Measurements from ENCODE around the gene DCDC1. TPM values are rescaled to one million over a fixed set of nuclear protein-coding genes. Genes with fewer than 3 reads are reported as not detected.
"Not testable (repeated sequence)": the region's sequence is repeated elsewhere in the genome, so short reads cannot be mapped to it uniquely, and the experiment has no call there.

The DCDC1 gene
- total RNA-seq, 1 donor from 2014 or later, result not detected

DNA sequence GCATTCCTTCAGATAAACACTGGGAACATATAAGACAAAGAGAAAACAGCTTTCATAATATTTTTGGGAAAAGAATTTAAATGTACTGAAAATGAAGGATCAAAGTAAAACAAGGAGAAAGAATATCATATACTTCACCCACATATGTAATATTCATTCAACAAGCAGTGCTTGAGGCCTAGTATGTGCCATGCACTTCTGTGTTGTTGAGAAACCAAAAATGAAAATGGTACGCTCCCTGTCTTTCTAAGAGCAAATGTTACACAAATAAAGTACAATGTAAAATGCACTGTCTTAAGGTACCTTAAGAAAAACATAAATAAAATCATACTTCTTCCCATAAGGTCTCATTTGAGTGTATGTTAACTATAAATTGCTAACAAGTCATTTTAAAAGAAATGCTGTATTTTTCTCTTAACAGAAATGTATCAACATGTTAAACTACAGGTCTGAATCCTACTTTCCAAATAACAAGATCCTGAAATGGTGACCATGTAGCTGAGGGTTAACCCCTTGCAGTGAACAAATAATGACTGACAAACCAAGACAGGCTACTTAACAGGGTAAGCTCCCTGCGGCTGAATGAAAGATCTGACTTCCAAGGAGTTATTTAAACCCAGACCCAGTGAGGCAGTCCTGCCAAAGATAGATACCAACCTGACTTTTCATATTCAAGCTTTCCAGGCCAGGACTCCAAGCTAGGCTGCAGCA lies 377.6 kb downstream of the DCDC1 start:
- DNase-seq (ENCODE audit: extremely low read depth, low read depth, low spot score), result no peak

GRCh38 chr11:30991376-30991775 lies 378.2 kb downstream of the DCDC1 start:
- no peak for DNase-seq (ENCODE audit: extremely low read depth, low read depth, low spot score)

- no peak for DNase-seq (ENCODE audit: extremely low read depth, low read depth, low spot score)
These were observed 378.8 kb downstream of the DCDC1 start for GRCh38 chr11:30990625-30991296.

- DNase-seq (ENCODE audit: extremely low read depth, low read depth, low spot score), result no peak
These were observed 381.7 kb downstream of the DCDC1 start for GRCh38 chr11:30987819-30988218.

DNA sequence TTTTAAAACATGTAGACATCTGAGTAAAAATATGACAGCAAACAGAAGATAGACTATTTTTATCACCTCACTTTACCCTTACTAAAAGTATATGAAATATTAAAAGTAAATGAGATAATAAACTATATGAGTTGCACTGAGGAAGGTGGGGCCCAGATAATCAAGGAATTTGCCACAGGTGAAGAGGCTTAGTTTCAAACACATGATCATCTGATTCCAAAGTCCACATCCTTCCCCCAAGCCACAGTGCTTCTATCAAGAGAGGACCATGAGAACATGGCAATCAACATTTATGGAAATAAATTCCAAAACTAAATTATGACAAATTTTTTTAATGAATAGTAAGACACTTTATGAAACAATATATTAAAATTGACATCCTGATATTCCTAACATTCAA lies 384.0 kb downstream of the DCDC1 start:
- no peak for DNase-seq (ENCODE audit: extremely low read depth, low read depth, low spot score)

- no peak for DNase-seq (ENCODE audit: extremely low read depth, low read depth, low spot score)
These were observed 384.7 kb downstream of the DCDC1 start for GRCh38 chr11:30984827-30985226.

DNA sequence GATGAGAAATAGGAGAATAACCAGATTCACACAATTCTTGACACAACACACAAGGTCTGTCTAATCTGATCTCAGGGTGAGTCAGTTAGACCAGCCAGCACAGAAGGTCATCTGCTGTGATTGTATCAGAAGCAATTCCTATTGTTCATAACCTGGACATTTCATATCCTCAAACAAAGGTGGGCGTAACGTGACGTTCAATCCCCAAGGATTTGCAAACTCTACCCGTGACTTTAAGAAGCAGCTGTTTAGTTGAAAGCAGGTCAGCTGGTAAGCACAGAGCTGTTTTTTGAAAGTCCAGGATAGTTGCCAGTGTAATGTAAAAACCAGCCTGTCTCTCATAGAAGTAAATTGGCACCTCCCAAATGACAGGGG lies 385.1 kb downstream of the DCDC1 start:
- DNase-seq (ENCODE audit: extremely low read depth, low read depth, low spot score), result peak; percentile 20

DNA sequence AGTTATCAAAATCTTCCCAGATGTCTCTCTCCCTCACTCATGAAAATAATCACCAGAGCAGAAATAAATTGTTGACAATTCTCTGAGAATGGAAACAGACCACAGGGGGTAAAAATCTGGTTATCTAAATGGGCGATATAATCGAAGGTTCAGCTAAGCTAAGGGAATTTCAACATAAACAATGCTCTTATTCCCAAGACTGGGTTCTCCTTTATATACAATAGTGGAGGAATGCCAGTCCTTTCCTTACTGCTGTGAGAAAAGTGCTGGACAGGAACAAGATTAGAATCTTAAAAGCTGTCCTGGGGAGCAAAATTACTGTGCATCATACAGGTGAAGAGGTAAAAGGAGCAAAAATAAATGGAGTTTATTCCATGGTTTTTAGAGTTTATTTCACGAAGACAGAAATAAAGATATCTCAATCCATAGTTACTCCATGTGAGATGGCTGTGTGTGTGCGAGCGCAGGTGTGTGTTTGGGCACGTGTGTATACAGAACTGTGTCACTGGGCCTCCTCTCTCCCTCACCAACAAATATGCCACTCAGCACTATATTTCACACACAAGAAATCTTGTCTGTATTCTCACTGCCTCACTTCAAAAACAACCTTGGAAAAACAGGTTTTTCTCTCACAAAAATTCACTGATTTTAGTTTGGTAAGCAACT lies 385.6 kb downstream of the DCDC1 start:
- no peak for DNase-seq (ENCODE audit: extremely low read depth, low read depth, low spot score)

DNA sequence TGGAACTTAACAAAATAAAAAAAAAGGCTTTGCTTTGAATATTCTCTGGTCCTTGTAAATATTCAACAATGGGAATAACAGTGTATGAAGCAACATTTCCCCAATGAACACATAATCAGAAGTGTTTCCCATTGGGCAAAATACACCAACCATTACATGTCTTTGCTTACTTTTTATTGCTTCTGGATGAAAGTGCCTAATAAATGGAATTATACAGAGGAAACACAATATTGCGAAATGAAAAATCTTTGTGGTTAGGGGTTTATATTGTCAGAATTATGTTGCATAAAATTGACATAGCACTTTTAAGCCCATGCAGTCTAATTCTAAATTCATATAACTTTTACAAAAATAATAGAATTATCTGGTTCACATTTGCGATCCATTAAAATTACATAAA lies 386.4 kb downstream of the DCDC1 start:
- no peak for DNase-seq (ENCODE audit: extremely low read depth, low read depth, low spot score)

DNA sequence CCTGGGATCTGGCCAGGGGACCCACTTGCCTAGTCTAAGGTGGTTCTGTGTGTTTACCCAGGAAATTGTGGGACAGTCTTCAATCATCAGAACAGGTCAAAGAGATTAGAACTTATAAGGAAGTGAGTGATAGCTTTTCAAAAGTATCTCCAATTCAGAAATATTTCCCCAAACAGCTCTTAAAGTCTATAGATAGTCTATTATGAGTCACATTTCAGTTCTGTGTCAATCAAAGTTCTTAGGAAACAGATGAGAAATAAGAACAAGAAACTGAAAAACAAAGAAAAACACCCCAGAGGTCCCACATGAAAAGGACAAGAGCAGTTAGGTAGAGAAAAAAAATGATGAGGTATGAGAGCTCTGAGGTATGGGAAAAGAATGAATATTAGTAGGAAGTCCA lies 402.0 kb downstream of the DCDC1 start:
- no peak for DNase-seq (ENCODE audit: extremely low read depth, low read depth, low spot score)

DNA sequence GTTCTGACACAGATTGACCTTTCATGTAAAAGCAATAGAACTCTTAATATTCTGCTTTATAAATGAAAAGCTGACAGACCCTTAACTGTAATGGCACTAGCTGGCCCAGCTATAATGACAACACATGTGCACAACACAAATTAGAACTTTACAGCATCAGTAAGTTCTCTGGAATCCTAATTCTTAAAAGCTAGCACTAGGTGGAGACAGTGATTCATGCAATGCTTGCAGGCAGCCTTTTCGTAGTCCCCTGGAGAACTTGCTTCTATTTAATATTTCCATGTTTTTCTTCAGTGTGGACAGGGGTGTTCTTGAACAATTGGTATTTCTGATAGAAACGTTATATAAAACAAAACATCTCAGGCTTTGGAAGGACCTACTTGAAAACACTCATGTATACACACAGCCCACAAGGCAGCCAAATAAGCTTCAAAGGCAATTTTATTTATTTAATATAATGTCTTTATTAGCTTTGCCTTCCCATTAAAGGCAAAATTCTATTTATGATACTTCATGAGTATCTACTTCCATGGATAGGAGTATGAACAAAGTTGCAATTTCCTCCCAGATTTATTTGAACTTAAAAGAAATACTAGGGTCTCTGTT lies 409.0 kb downstream of the DCDC1 start:
- peak; percentile 9 for DNase-seq (ENCODE audit: extremely low read depth, low read depth, low spot score)

DNA sequence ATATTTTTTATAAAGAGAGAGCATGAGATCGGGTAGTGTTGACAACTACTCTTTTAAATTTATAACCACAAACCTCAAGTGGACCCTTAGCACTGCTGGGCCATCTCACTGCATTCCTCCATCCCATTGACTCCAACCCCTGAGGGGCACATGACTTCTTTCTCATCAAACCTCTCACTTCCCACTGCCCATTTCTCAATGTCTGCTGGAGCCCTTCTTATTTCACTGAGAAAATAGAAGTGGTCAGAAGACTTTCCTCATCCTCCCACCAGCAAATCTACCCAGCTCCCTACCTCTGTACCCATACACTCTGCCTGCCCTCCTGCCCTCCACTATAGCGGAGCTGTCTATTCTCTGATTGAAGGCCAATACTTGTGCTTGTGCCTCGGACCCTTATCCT lies 412.8 kb downstream of the DCDC1 start:
- DNase-seq (ENCODE audit: extremely low read depth, low read depth, low spot score), result no peak

- no peak for DNase-seq (ENCODE audit: extremely low read depth, low read depth, low spot score)
These were observed 419.7 kb downstream of the DCDC1 start for GRCh38 chr11:30949838-30950237.

DNA sequence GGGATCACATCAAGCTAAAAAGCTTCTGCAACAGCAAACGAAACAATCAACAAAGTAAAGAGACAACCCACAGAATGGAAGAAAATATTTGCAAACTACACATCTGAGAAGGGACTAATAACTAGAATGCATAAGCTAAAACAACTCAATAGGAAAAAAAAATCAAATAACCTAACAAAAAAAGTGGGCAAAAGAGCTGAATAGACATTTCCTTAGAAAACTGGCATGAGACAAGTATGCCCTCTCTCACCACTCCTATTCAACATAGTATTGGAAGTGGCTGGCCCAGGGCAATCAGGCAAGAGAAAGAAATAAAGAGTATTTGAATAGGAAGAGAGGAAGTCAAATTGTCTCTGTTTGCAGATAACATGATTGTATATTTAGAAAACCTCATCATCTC lies 421.8 kb downstream of the DCDC1 start:
- DNase-seq (ENCODE audit: extremely low read depth, low read depth, low spot score), result not testable (repeated sequence)

- DNase-seq (ENCODE audit: extremely low read depth, low read depth, low spot score), result no peak
These were observed 430.7 kb downstream of the DCDC1 start for GRCh38 chr11:30938810-30939209.

DNA sequence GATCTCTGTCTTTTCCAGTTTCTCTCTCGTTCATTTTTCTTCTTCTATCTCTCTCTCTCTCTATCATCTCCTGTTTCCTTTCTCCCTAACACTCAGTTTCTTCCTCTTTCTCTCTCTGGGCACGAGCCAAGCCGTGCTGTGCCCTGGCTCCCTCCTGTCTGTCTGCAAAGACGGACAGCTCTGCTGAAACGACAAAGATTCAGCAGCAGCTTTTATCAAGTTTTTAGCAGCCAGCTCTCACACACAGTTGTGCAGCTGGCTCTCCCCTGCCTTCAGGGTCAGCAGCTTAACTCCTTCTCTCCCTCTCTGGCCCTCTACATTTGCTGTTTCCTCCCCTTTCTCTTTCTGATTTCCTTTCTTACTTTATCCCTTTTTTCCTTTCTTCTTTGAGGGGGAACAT lies 431.4 kb downstream of the DCDC1 start:
- DNase-seq (ENCODE audit: extremely low read depth, low read depth, low spot score), result no peak

GRCh38 chr11:30936491-30936890 lies 433.0 kb downstream of the DCDC1 start:
- no peak for DNase-seq (ENCODE audit: extremely low read depth, low read depth, low spot score)

- DNase-seq (ENCODE audit: extremely low read depth, low read depth, low spot score), result no peak
These were observed 433.7 kb downstream of the DCDC1 start for GRCh38 chr11:30935861-30936260.

DNA sequence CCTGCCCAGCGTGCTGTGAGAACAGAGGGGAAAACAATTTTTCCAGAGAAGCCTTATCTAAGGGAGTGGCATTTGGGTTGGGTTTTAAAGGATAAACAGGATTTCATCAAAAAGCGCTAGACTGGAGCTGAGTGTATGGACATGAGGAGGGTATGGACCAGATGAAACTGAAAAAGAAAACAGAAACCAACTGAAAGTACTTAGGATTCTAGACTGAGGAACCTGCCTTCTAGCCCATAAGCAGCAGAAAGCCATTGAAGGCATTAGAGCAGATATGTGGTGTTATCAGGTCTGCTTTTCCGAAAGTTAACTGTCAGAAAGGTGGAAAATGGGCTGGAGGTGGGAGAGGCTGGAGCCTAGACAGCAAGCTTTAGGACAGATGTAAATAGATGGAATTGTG lies 443.4 kb downstream of the DCDC1 start:
- DNase-seq (ENCODE audit: extremely low read depth, low read depth, low spot score), result no peak

GRCh38 chr11:30921811-30922210 lies 447.7 kb downstream of the DCDC1 start:
- no peak for DNase-seq (ENCODE audit: extremely low read depth, low read depth, low spot score)

DNA sequence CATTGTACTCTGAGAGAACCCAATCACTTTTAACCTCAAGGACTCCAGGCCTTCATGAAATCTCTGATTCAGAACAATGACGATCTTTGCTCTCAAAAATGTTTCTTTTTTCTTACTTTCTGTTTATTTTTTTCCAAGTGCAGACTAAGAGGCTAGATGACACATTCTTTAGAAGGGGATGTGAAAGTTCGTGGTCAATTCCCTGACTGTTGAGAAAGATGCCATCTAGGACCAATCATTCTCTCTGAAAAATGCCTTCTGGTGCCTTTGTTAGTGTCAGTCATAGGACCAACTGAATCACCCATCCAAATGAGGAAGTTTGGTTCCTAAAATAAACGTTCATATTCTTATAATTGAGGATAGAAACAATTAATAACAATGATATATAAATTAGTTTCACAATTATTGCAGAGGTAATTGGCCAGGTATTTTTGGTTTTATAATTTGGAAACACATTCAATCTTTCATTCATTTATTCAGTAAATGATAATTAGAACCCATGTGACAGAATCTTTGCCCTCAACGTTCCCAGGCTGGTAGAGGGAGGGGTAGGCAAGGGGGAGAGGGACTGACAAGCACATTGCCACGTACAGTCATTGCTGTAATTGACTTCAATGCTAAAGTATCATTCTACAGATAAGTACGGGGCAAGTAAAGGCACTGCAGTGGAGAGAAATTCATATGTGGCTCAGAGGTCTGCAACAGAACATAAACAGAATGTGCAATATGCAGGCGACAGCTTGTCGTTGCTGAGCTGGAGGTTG lies 450.0 kb downstream of the DCDC1 start:
- DNase-seq (ENCODE audit: extremely low read depth, low read depth, low spot score), result no peak

All from glomerular endothelial cell (primary cell).